HepG2 (cell line): Measurements from ENCODE around the gene F8. TPM values are rescaled to one million over a fixed set of nuclear protein-coding genes. Genes with fewer than 3 reads are reported as not detected.

Experiments
- ATAC-seq: fragments of 200-7000 bp; cut with Tn5 transposase; 3 replicates; pipeline ENCODE4 v1.9.1; 2020; ENCODE audit warnings: mild to moderate bottlenecking, moderate library complexity
- BruUV-seq: library from RNA; stranded (reverse); fragments of 400-500 nt; replicated peaks from 2 replicates; lab custom pipeline; 2021; lab: Mats Ljungman, UMichigan
- CTCF ChIA-PET: fragments of 300-600 bp; formaldehyde crosslinking; extraction: SDS; loops from one replicate; lab custom pipeline; 2021; ENCODE audit warnings: low total read pairs, inconsistent platforms, low intra/inter-chr PET ratio; lab: Yijun Ruan, JAX
- POLR2A ChIA-PET: fragments of 350-600 bp; sonication (Branson Sonifier 250); formaldehyde crosslinking; loops from one replicate; lab custom pipeline; 2020; ENCODE audit warnings: antibody characterized with exemption, inconsistent platforms; lab: Yijun Ruan, JAX
- DNase-seq: peaks from one replicate; pipeline ENCODE4 v3.0.0-alpha.2; 2015; ENCODE audit warnings: low spot score
- FAIRE-seq: peaks from 3 replicates; lab custom pipeline; 2011; peaks lifted over from hg19 to GRCh38; lab: Jason Lieb, UNC
- H2AFZ ChIP-seq: one replicate; pipeline ENCODE4 v1.6.1; 2011; ENCODE audit warnings: low read length, inconsistent platforms
- H3K27ac ChIP-seq: fragments of 300-600 bp; 3 replicates; pipeline ENCODE4 v1.8.0; 2011; ENCODE audit warnings: mixed run types, mild to moderate bottlenecking, mixed read lengths, low read length, inconsistent platforms; ENCODE audit not compliant: insufficient read depth; ENCODE audit errors: extremely low read length
- H3K27me3 ChIP-seq, 2 experiments: fragments of 200-600 bp in 1 of 2; 2 replicates in 1 of 2; 3 replicates in 1 of 2; pipeline versions ENCODE4 v1.6.0 to v1.8.0; 2011; ENCODE audit warnings: low read length in 2 of 2, mild to moderate bottlenecking in 2 of 2, moderate library complexity in 2 of 2, inconsistent platforms in 1 of 2; ENCODE audit not compliant: insufficient read depth in 2 of 2, control insufficient read depth in 1 of 2
- H3K36me3 ChIP-seq, 2 experiments: fragments of 200-600 bp in 1 of 2; replicated peaks in 1 of 2; 2 replicates in 1 of 2; 3 replicates in 1 of 2; pipeline versions ENCODE4 v1.5.1 to v1.8.0; 2011; ENCODE audit warnings: low read length in 2 of 2, inconsistent platforms in 1 of 2; ENCODE audit not compliant: insufficient read depth in 2 of 2, control insufficient read depth in 1 of 2
- H3K4me1 ChIP-seq: 2 replicates; pipeline ENCODE4 v1.5.1; 2012; ENCODE audit warnings: low read length, inconsistent platforms; ENCODE audit not compliant: insufficient read depth
- H3K4me2 ChIP-seq: 2 replicates; pipeline ENCODE4 v1.6.0; 2011; ENCODE audit warnings: low read depth, low read length, inconsistent platforms
- H3K4me3 ChIP-seq, 3 experiments: fragments of 200-600 bp in 1 of 3; sonication (generic), shearing (Covaris generic) in 1 of 3; replicated peaks in 1 of 3; 2 replicates each; pipeline ENCODE4 v1.5.1; 2011 to 2016; ENCODE audit warnings: low read length in 3 of 3, inconsistent platforms in 2 of 3, low read depth in 2 of 3, mild to moderate bottlenecking in 2 of 3, control low read depth in 1 of 3, mixed read lengths in 1 of 3; ENCODE audit not compliant: insufficient read depth in 1 of 3
- H3K79me2 ChIP-seq: one replicate; pipeline ENCODE4 v1.6.1; 2011; ENCODE audit warnings: low read length, inconsistent platforms; ENCODE audit not compliant: insufficient read depth
- H3K9ac ChIP-seq: 2 replicates; pipeline ENCODE4 v1.6.0; 2011; ENCODE audit warnings: mild to moderate bottlenecking, low read depth, low read length, inconsistent platforms; ENCODE audit not compliant: insufficient read depth
- H3K9me3 ChIP-seq: 2 replicates; pipeline ENCODE4 v1.5.1; 2012; ENCODE audit warnings: mild to moderate bottlenecking, low read length
- H4K20me1 ChIP-seq: 2 replicates; pipeline ENCODE4 v1.6.0; 2011; ENCODE audit warnings: inconsistent platforms, mild to moderate bottlenecking, low read length, moderate library complexity; ENCODE audit not compliant: insufficient read depth
- AGO1 ChIP-seq: fragments of 200-400 bp; formaldehyde crosslinking; IDR thresholded peaks from 2 replicates; pipeline ENCODE4 v1.6.1; 2017; ENCODE audit warnings: mild to moderate bottlenecking, low read depth, low read length, moderate library complexity; ENCODE audit not compliant: poor library complexity, severe bottlenecking
- CC2D1A ChIP-seq: sonication (generic); formaldehyde crosslinking; IDR thresholded peaks from 2 replicates; pipeline ENCODE4 v1.8.1; 2023; ENCODE audit warnings: mild to moderate bottlenecking, missing genetic modification reagents
- FOXO4 ChIP-seq: sonication (generic); formaldehyde crosslinking; conservative IDR thresholded peaks from 2 replicates; pipeline ENCODE4 v1.8.1; 2023; ENCODE audit warnings: missing genetic modification reagents
- GLMP ChIP-seq: sonication (generic); formaldehyde crosslinking; IDR thresholded peaks from 2 replicates; pipeline ENCODE4 v1.9.0; 2021; ENCODE audit warnings: missing genetic modification reagents, mild to moderate bottlenecking, borderline replicate concordance
- NFAT5 ChIP-seq: sonication (generic); formaldehyde crosslinking; IDR thresholded peaks from 2 replicates; pipeline ENCODE4 v1.4.0; 2020; ENCODE audit warnings: missing genetic modification reagents
- PBX2 ChIP-seq: IDR thresholded peaks from 2 replicates; pipeline ENCODE4 v1.6.1; 2016; ENCODE audit warnings: control low read depth
- PCBP1 ChIP-seq: fragments of 200-400 bp; formaldehyde crosslinking; IDR thresholded peaks from 2 replicates; pipeline ENCODE4 v1.6.1; 2017; ENCODE audit warnings: mild to moderate bottlenecking, low read depth, low read length, borderline replicate concordance
- RXRB ChIP-seq: IDR thresholded peaks from 2 replicates; pipeline ENCODE4 v1.6.1; 2016; ENCODE audit warnings: borderline replicate concordance, missing genetic modification reagents, missing compliant biosample characterization
- ZNF232 ChIP-seq: sonication (generic); formaldehyde crosslinking; IDR thresholded peaks from 2 replicates; pipeline ENCODE4 v1.4.0; 2020; ENCODE audit warnings: missing genetic modification reagents, borderline replicate concordance
- ZNF30 ChIP-seq: sonication (generic); formaldehyde crosslinking; IDR thresholded peaks from 2 replicates; pipeline ENCODE4 v1.5.0; 2020; ENCODE audit warnings: mild to moderate bottlenecking, missing genetic modification reagents
- ZNF513 ChIP-seq: sonication (generic); formaldehyde crosslinking; conservative IDR thresholded peaks from 2 replicates; pipeline ENCODE4 v1.5.0; 2020; ENCODE audit warnings: missing genetic modification reagents
- ZNF619 ChIP-seq: sonication (generic); formaldehyde crosslinking; IDR thresholded peaks from 2 replicates; pipeline ENCODE4 v1.4.0; 2020; ENCODE audit warnings: mild to moderate bottlenecking, missing genetic modification reagents
- WGBS: methylation state at CpG from one replicate; pipeline ENCODE4 v1.1.6; 2017; ENCODE audit warnings: low lambda C conversion rate; 5-methylcytosine and 5-hydroxymethylcytosine counted together
- in situ Hi-C: cut with HindIII; loops from 2 replicates; pipeline ENCODE4 v1.10.0; 2017; ENCODE audit warnings: low pct_unique_long_range_greater_than_20kb; ENCODE audit not compliant: extremely low pct_ligation_motif_present
- intact Hi-C: fragments of 100-400 bp; cut with micrococcal nuclease; formaldehyde crosslinking; loops from one replicate; pipeline ENCODE4 v1.10.0; 2022; ENCODE audit not compliant: unreplicated experiment
- polyA plus RNA-seq, 8 experiments: library from polyadenylated mRNA; depleted of rRNA in 3 of 8; stranded (reverse) in 7 of 8; unstranded in 1 of 8; fragments of >200 nt; fragmentation: Illumina TruSeq in 4 of 8; extraction: Trizol in 4 of 8; gene quantifications; 2 replicates each; pipeline versions ENCODE4 v1.2.1 to v1.2.3, GENCODE V29; 2011 to 2016; ENCODE audit warnings: low read depth in 4 of 8, missing spikeins in 1 of 8, mixed read lengths in 1 of 8; ENCODE audit not compliant: insufficient read depth in 1 of 8
- total RNA-seq, 5 experiments: library from RNA; depleted of rRNA; stranded (reverse); fragments of >200 nt; fragmentation: Illumina TruSeq; extraction: Trizol; gene quantifications; 2 replicates each; pipeline ENCODE4 v1.2.3, GENCODE V29; 2016; ENCODE audit warnings: low read depth in 1 of 5

The F8 gene
- total and polyA plus RNA-seq, 2 of the 13 experiments (the other 11 are each of a cell fraction or from before 2014, with no cell fraction given), result 0.29 to 0.61 TPM

GRCh38 chrX:154806837-154807501, 215.6 kb downstream of the F8 start:
- CTCF ChIA-PET, result no interaction called here
- POLR2A ChIA-PET, result no interaction called here
- ATAC-seq, result no peak
- TF ChIP-seq ZNF232, result no peak
- TF ChIP-seq ZNF30 (CRISPR knock-in tag), result no peak
- no peak for TF ChIP-seq ZNF619 (CRISPR knock-in tag)
- TF ChIP-seq GLMP (CRISPR knock-in tag), result no peak
- TF ChIP-seq FOXO4 (CRISPR knock-in tag), result no peak
- no peak for TF ChIP-seq PBX2 (CRISPR knock-in tag)
- TF ChIP-seq ZNF513 (CRISPR knock-in tag), result no peak
- TF ChIP-seq PCBP1, result no peak
- no peak for TF ChIP-seq RXRB (CRISPR knock-in tag)
- TF ChIP-seq NFAT5 (CRISPR knock-in tag), result no peak
- TF ChIP-seq AGO1, result no peak
- no peak for TF ChIP-seq CC2D1A (CRISPR knock-in tag)
- TF ChIP-seq, all 625 proteins: peak for 0
- no peaks in the 10 kb centered on the region for H3K36me3 ChIP-seq
- in situ Hi-C loops (no loop called here), intact Hi-C loops (no loop called here)
- FAIRE-seq, result no peak
- no peak overlapping the region for H3K27ac ChIP-seq
- no peaks in the 10 kb centered on the region; the same call in 1 of the 2 replicates for H4K20me1 ChIP-seq
- no peak for DNase-seq
- 85% methylated on average over 5 of the region's 5 CpGs for WGBS
- H2AFZ ChIP-seq, result no peak overlapping the region
- H3K4me2 ChIP-seq, result no peak overlapping the region
- no peaks in the 10 kb centered on the region for H3K79me2 ChIP-seq
- no TSS peak for BruUV-seq
- H3K9ac ChIP-seq, result no peak overlapping the region
- no peak overlapping the region for H3K4me3 ChIP-seq
- H3K9me3 ChIP-seq, result no peaks in the 10 kb centered on the region
- 0 out of 5 replicates have a peak, but pooled peaks cover 0 to 4% of the 10 kb centered on the region in 2 experiments for H3K27me3 ChIP-seq
- H3K4me1 ChIP-seq, result peaks cover 32% of the 10 kb centered on the region
